Liver (tissue), 9 donors: ENCODE measurements around the gene KCNMA1. TPM values are rescaled to one million over a fixed set of nuclear protein-coding genes. Genes with fewer than 3 reads are reported as not detected.

Source experiments
- DNase-seq: peaks from one replicate; pipeline ENCODE4 v3.0.0-alpha.2; 2017; ENCODE audit warnings: low spot score
- H3K27ac ChIP-seq, 2 donors: one replicate each; pipeline ENCODE4 v1.7.0; 2013; ENCODE audit warnings: inconsistent platforms in 2 of 2, low read length in 2 of 2, control low read depth in 1 of 2, low read depth in 1 of 2, mild to moderate bottlenecking in 1 of 2
- H3K27me3 ChIP-seq, 4 donors: one replicate each; pipeline versions ENCODE4 v1.6.1 to v1.7.0; 2013; ENCODE audit warnings: low read length in 3 of 4, inconsistent platforms in 1 of 4, mild to moderate bottlenecking in 1 of 4, moderate library complexity in 1 of 4; ENCODE audit not compliant: control insufficient read depth in 4 of 4, insufficient read depth in 4 of 4
- H3K36me3 ChIP-seq, 4 donors: one replicate each; pipeline versions ENCODE4 v1.6.1 to v1.7.0; 2013; ENCODE audit warnings: low read length in 3 of 4, mild to moderate bottlenecking in 3 of 4, low read depth in 1 of 4, moderate library complexity in 1 of 4; ENCODE audit not compliant: control insufficient read depth in 4 of 4, insufficient read depth in 3 of 4
- H3K4me1 ChIP-seq, 4 donors: one replicate each; pipeline versions ENCODE4 v1.6.1 to v1.7.0; 2013; ENCODE audit warnings: low read length in 3 of 4, mild to moderate bottlenecking in 3 of 4, moderate library complexity in 1 of 4; ENCODE audit not compliant: control insufficient read depth in 4 of 4, insufficient read depth in 4 of 4
- H3K4me3 ChIP-seq, 3 donors: one replicate each; pipeline versions ENCODE4 v1.6.1 to v1.7.0; 2013; ENCODE audit warnings: low read length in 3 of 3, control low read depth in 1 of 3, low read depth in 1 of 3, mild to moderate bottlenecking in 1 of 3
- H3K9ac ChIP-seq, 2 donors: one replicate each; pipeline ENCODE4 v1.7.0; 2013; ENCODE audit warnings: low read length in 2 of 2, mild to moderate bottlenecking in 2 of 2, moderate library complexity in 2 of 2, control low read depth in 1 of 2, low read depth in 1 of 2
- H3K9me3 ChIP-seq, 4 donors: one replicate each; pipeline versions ENCODE4 v1.6.1 to v1.7.0; 2013; ENCODE audit warnings: low read length in 3 of 4; ENCODE audit not compliant: control insufficient read depth in 4 of 4
- ATF3 ChIP-seq: IDR thresholded peaks from 2 replicates; pipeline ENCODE4 v1.6.1; 2016; ENCODE audit warnings: antibody characterized with exemption
- CTCF ChIP-seq: fragments of 150-350 bp; IDR thresholded peaks from 2 replicates; pipeline ENCODE4 v1.5.1; 2017; ENCODE audit warnings: improper control_type of control experiment, low read depth, low read length; ENCODE audit not compliant: missing input control
- EGR1 ChIP-seq, 2 donors: IDR thresholded peaks; 2 replicates each; pipeline ENCODE4 v1.6.1; 2016 to 2018; ENCODE audit warnings: antibody characterized with exemption in 2 of 2, low read depth in 2 of 2
- FOXA1 ChIP-seq: IDR thresholded peaks from 2 replicates; pipeline ENCODE4 v1.6.1; 2016; ENCODE audit warnings: antibody characterized with exemption
- FOXA2 ChIP-seq: IDR thresholded peaks from 2 replicates; pipeline ENCODE4 v1.6.1; 2016; ENCODE audit warnings: antibody characterized with exemption
- GABPA ChIP-seq, 2 donors: IDR thresholded peaks in 1 of 2; conservative IDR thresholded peaks in 1 of 2; 2 replicates each; pipeline ENCODE4 v1.6.1; 2016; ENCODE audit warnings: antibody characterized with exemption in 2 of 2, mild to moderate bottlenecking in 1 of 2, moderate library complexity in 1 of 2
- HNF4A ChIP-seq, 2 donors: conservative IDR thresholded peaks; 2 replicates each; pipeline ENCODE4 v1.6.1; 2016; ENCODE audit warnings: antibody characterized with exemption in 2 of 2, mild to moderate bottlenecking in 2 of 2
- HNF4G ChIP-seq: IDR thresholded peaks from 2 replicates; pipeline ENCODE4 v1.6.1; 2016; ENCODE audit warnings: antibody characterized with exemption
- JUND ChIP-seq, 2 donors: IDR thresholded peaks; 2 replicates each; pipeline ENCODE4 v1.6.1; 2016; ENCODE audit warnings: antibody characterized with exemption in 2 of 2
- MAX ChIP-seq: IDR thresholded peaks from 2 replicates; pipeline ENCODE4 v1.6.1; 2016; ENCODE audit warnings: antibody characterized with exemption
- NR2F2 ChIP-seq: IDR thresholded peaks from 2 replicates; pipeline ENCODE4 v1.6.1; 2016; ENCODE audit warnings: antibody characterized with exemption
- RAD21 ChIP-seq, 2 donors: IDR thresholded peaks; 2 replicates each; pipeline ENCODE4 v1.6.1; 2016; ENCODE audit warnings: antibody characterized with exemption in 2 of 2, mild to moderate bottlenecking in 2 of 2
- REST ChIP-seq: IDR thresholded peaks from 2 replicates; pipeline ENCODE4 v1.6.1; 2016; ENCODE audit warnings: antibody characterized with exemption, mild to moderate bottlenecking
- RXRA ChIP-seq, 2 donors: IDR thresholded peaks; 2 replicates each; pipeline ENCODE4 v1.6.1; 2017 to 2018; ENCODE audit warnings: antibody characterized with exemption in 2 of 2, mild to moderate bottlenecking in 1 of 2
- SP1 ChIP-seq: IDR thresholded peaks from 2 replicates; pipeline ENCODE4 v1.6.1; 2018; ENCODE audit warnings: antibody characterized with exemption, mild to moderate bottlenecking
- TAF1 ChIP-seq: conservative IDR thresholded peaks from 2 replicates; pipeline ENCODE4 v1.6.1; 2016; ENCODE audit warnings: antibody characterized with exemption, mild to moderate bottlenecking
- YY1 ChIP-seq: IDR thresholded peaks from 2 replicates; pipeline ENCODE4 v1.6.1; 2016; ENCODE audit warnings: antibody characterized with exemption, mild to moderate bottlenecking
- ZBTB33 ChIP-seq: IDR thresholded peaks from 2 replicates; pipeline ENCODE4 v1.6.1; 2016; ENCODE audit warnings: antibody characterized with exemption
- WGBS: extraction: QIAGEN DNeasy Blood & Tissue Kit; methylation state at CpG from one replicate; pipeline ENCODE4 v1.1.7; 2013; 5-methylcytosine and 5-hydroxymethylcytosine counted together
- polyA plus RNA-seq, 2 donors: library from polyadenylated mRNA; stranded (reverse) in 1 of 2; unstranded in 1 of 2; fragments of 200-250 nt in 1 of 2; fragments of >200 nt in 1 of 2; fragmentation: Nextera tagmentation in 1 of 2; extraction: Ambion mirVana in 1 of 2; gene quantifications; one replicate each; pipeline versions ENCODE4 v1.2.1 to v1.2.3, GENCODE V29; 2013 to 2015
- total RNA-seq, 2 donors: library from RNA; depleted of rRNA; stranded (reverse); fragments of >200 nt; gene quantifications; one replicate each; pipeline ENCODE4 v1.2.3, GENCODE V29; 2014
- donor health status: healthy.
- donor health status: healthy.
- donor health status: healthy.
- donor health status: healthy.
- donor health status: healthy.

The KCNMA1 gene
- total and polyA plus RNA-seq, 4 donors, result 2.5 to 9.7 (median 4.7) TPM

GRCh38 chr10:77505431-77506334, 131.9 kb downstream of the KCNMA1 start:
- H3K27ac ChIP-seq, result no peak overlapping the region
- 89% methylated on average over 2 of the region's 2 CpGs for WGBS

More at GRCh38 chr10:77505431-77506334, 131.9 kb downstream of the KCNMA1 start:
- no peak overlapping the region for H3K4me3 ChIP-seq
- H3K27me3 ChIP-seq, result no peaks in the 10 kb centered on the region
- no peaks in the 10 kb centered on the region for H3K9me3 ChIP-seq
- H3K4me1 ChIP-seq, result peaks cover 0 to 4% (median 0%) of the 10 kb centered on the region in 4 donors
- no peak overlapping the region for H3K9ac ChIP-seq
- DNase-seq, result no peak
- TF ChIP-seq TAF1 (no peak), REST (no peak), FOXA2 (no peak), ATF3 (no peak), ZBTB33 (no peak), SP1 (no peak), YY1 (no peak), EGR1 (IDR thresholded peaks at IDR 0.05; ENCODE audit: low read depth in 2 of 2) (no peak), JUND (IDR thresholded peaks at IDR 0.05) (no peak), MAX (no peak), HNF4G (no peak), RAD21 (IDR thresholded peaks at IDR 0.05) (no peak), NR2F2 (no peak), CTCF (no peak), HNF4A (conservative IDR thresholded peaks at IDR 0.05) (no peak), FOXA1 (no peak), RXRA (IDR thresholded peaks at IDR 0.05) (no peak), GABPA (IDR thresholded peaks at IDR 0.05 in 1 of 2, conservative IDR thresholded peaks at IDR 0.05 in 1 of 2) (no peak)
- H3K36me3 ChIP-seq, result no peaks in the 10 kb centered on the region
